Effector memory CD4-positive, alpha-beta T cell (primary cell): ENCODE results near the gene EDAR.

Experiments
- DNase-seq, 3 donors: peaks; one replicate each; pipeline ENCODE4 v3.0.0-alpha.2; 2020
- H3K27ac ChIP-seq: 2 replicates; pipeline ENCODE4 v1.7.0; 2013; ENCODE audit warnings: mild to moderate bottlenecking, low read length, moderate library complexity; ENCODE audit not compliant: insufficient read depth, poor library complexity, severe bottlenecking
- H3K27me3 ChIP-seq: replicated peaks from 2 replicates; pipeline ENCODE4 v1.7.0; 2013; ENCODE audit warnings: mild to moderate bottlenecking, low read length; ENCODE audit not compliant: insufficient read depth, control insufficient read depth, poor library complexity, severe bottlenecking
- H3K36me3 ChIP-seq: 2 replicates; pipeline ENCODE4 v1.7.0; 2013; ENCODE audit warnings: mild to moderate bottlenecking, low read length, moderate library complexity; ENCODE audit not compliant: control insufficient read depth, insufficient read depth
- H3K4me1 ChIP-seq: 2 replicates; pipeline ENCODE4 v1.7.0; 2013; ENCODE audit warnings: low read length, mild to moderate bottlenecking; ENCODE audit not compliant: control insufficient read depth, insufficient read depth, poor library complexity, severe bottlenecking
- H3K4me3 ChIP-seq: 2 replicates; pipeline ENCODE4 v1.7.0; 2013; ENCODE audit warnings: low read length, low read depth, mild to moderate bottlenecking; ENCODE audit not compliant: insufficient read depth, poor library complexity, severe bottlenecking
- H3K9me3 ChIP-seq: 2 replicates; pipeline ENCODE4 v1.7.0; 2013; ENCODE audit warnings: mild to moderate bottlenecking, low read length, moderate library complexity; ENCODE audit not compliant: control insufficient read depth

The EDAR gene

GRCh38 chr2:109005686-109006204 is 16.7 kb upstream of the EDAR start:
- DNase-seq = no peak
- Histone ChIP-seq H3K4me3 (no peak overlapping the region), H3K27me3 (no peaks in the 10 kb centered on the region), H3K36me3 (no peaks in the 10 kb centered on the region), H3K9me3 (no peaks in the 10 kb centered on the region), H3K27ac (no peak overlapping the region), H3K4me1 (no peaks in the 10 kb centered on the region)

- H3K9me3 ChIP-seq = no peaks in the 10 kb centered on the region
- no peaks in the 10 kb centered on the region for H3K27me3 ChIP-seq
- DNase-seq = no peak
- H3K36me3 ChIP-seq = no peaks in the 10 kb centered on the region
- no peaks in the 10 kb centered on the region for H3K4me1 ChIP-seq
- no peak overlapping the region for H3K27ac ChIP-seq
- H3K4me3 ChIP-seq = no peak overlapping the region
These were observed 12.2 kb upstream of the EDAR start for GRCh38 chr2:109001201-109001600.

DNA sequence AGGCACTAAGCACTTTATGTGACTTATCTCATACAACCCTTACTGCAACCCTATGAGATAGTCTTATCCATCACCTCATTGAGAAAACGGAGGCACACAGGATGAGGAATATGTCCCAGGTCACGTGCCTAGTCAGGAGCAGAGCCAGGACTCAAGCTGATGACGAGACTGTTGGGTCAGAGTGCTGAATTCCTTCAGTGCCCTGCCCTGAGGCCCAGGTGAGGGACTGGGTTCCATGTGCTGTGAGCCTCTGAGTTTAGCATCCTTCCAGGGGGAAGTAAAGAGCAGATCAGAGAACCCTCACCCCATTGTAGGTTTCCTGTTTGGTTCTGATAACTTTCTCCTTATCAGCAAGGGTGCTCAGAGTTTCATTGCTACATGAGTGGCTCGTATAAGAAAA is 11.7 kb upstream of the EDAR start:
- no peak overlapping the region for H3K27ac ChIP-seq
- no peaks in the 10 kb centered on the region for H3K9me3 ChIP-seq
- DNase-seq = no peak
- no peaks in the 10 kb centered on the region for H3K4me1 ChIP-seq
- H3K27me3 ChIP-seq = no peaks in the 10 kb centered on the region
- no peak overlapping the region for H3K4me3 ChIP-seq
- H3K36me3 ChIP-seq = no peaks in the 10 kb centered on the region

DNA sequence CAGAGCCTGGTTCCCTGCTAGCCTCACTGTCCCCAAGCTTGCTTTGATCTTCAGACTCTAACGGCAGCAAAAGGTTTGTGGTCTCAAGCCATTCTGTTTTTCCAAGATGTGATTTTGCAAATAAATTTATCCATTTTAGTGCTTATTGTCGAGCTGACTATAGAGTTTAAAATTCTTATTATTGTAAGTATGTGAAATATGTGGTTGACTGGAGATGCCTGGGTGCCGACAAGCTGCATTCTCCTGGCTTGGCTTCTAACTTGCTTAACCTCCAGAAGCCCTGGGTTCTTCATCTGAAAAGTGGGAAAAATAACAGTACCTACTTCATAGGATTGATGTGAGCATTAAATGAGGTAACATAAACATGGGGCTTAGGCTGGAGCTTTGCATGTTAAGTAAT is 9.9 kb upstream of the EDAR start:
- H3K4me3 ChIP-seq = no peak overlapping the region
- H3K27me3 ChIP-seq = no peaks in the 10 kb centered on the region

DNA sequence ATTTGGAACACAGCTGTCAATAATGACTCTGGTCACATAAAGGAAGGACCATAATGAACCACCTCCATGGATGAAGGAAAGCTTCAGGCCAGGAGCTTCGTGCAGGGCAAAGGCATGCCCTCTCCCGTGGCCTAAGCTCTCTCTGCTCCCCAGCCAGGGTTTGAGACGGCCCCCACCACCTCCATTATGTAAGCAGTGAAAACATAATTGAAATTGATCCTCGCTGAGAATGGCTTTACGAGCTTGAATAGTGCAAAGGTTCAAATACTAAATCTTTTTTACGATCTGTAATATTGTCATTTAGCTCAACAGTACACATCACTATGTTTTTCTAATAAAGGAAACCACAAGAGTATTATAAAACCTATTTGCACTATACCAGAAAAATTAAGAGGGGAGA is 5.2 kb upstream of the EDAR start:
- H3K4me1 ChIP-seq = no peaks in the 10 kb centered on the region
- H3K4me3 ChIP-seq = no peak overlapping the region
- no peaks in the 10 kb centered on the region for H3K9me3 ChIP-seq
- H3K36me3 ChIP-seq = no peaks in the 10 kb centered on the region
- no peak overlapping the region for H3K27ac ChIP-seq
- H3K27me3 ChIP-seq = no peaks in the 10 kb centered on the region
- no peak for DNase-seq

More for the DNA sequence above, 9.9 kb upstream of the EDAR start:
- H3K27ac ChIP-seq = no peak overlapping the region
- DNase-seq = no peak
- no peaks in the 10 kb centered on the region for H3K4me1 ChIP-seq
- no peaks in the 10 kb centered on the region for H3K36me3 ChIP-seq
- H3K9me3 ChIP-seq = no peaks in the 10 kb centered on the region

- Histone ChIP-seq H3K27me3 (no peaks in the 10 kb centered on the region), H3K9me3 (no peaks in the 10 kb centered on the region), H3K36me3 (no peaks in the 10 kb centered on the region), H3K4me3 (no peak overlapping the region), H3K27ac (no peak overlapping the region), H3K4me1 (no peaks in the 10 kb centered on the region)
- DNase-seq = no peak
These were observed 4.3 kb upstream of the EDAR start for GRCh38 chr2:108993095-108993937.

DNA sequence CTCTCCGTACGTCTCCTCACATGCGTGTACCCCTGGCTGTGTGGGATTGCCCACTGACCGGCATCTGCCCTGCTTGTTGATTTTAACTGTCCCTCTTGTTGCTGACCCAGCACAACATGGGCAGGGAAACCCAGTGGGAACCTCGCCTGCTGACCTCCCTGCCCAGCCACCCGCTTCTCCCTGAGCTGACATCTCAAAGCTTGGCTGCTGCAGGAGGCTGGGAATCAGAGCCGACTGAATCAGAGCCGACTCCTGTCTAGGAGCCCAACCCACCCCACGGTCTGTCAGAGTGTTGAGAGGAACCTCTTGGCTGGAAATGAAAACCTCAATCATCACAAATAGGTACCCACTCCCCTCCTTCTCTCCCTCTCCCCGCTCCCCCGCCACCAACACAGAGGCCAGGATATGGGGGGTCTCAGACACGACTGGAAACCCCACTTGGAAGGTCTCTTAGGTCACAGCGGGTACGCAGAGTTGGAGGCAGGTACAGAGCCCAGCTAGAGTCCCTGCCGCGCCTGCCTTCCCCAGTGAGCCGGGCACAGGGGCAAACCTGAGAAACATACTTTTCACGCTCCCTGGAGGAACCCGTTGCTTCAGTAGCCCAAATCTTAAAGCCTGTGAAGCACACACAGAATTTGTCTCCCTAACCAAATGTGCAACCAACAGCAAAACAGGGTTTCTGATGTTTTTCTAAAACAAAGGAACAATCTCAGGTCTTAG is 784 bp downstream of the EDAR start:
- Histone ChIP-seq H3K27me3 (no peaks in the 10 kb centered on the region), H3K27ac (peak overlapping the region; percentile 22), H3K4me3 (peak overlapping the region; percentile 36), H3K4me1 (peaks cover 7% of the 10 kb centered on the region), H3K9me3 (no peaks in the 10 kb centered on the region), H3K36me3 (no peaks in the 10 kb centered on the region)
- DNase-seq = no peak

- H3K36me3 ChIP-seq = no peaks in the 10 kb centered on the region
- H3K4me3 ChIP-seq = no peak overlapping the region
- H3K27ac ChIP-seq = no peak overlapping the region
- DNase-seq = no peak
- H3K4me1 ChIP-seq = peaks cover 7% of the 10 kb centered on the region
- H3K27me3 ChIP-seq = no peaks in the 10 kb centered on the region
- H3K9me3 ChIP-seq = no peaks in the 10 kb centered on the region
These were observed 2.0 kb downstream of the EDAR start for GRCh38 chr2:108986916-108987510.

DNA sequence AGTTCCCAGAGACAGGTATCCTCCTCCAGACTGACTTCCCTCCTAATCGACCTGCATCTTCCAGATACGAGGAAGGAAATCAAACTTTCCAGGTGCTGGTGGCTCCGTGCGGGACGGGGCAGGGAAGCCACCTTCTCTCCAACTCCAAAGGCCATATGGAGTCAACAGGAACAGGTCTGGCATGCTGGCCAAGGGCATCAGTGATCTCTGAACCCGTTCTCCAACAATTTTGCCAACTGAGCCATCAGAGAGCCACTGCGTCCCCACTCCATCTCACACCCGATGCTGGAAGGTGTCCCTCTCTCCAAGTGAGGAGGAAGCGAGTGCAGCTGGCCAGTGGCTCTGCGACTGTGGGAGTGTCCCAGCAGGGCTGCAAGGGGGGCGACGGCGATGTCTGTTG is 5.4 kb downstream of the EDAR start:
- H3K4me3 ChIP-seq = no peak overlapping the region
- DNase-seq = no peak
- no peaks in the 10 kb centered on the region for H3K9me3 ChIP-seq
- no peaks in the 10 kb centered on the region for H3K36me3 ChIP-seq
- H3K4me1 ChIP-seq = peaks cover 7% of the 10 kb centered on the region
- H3K27me3 ChIP-seq = no peaks in the 10 kb centered on the region
- H3K27ac ChIP-seq = no peak overlapping the region

DNA sequence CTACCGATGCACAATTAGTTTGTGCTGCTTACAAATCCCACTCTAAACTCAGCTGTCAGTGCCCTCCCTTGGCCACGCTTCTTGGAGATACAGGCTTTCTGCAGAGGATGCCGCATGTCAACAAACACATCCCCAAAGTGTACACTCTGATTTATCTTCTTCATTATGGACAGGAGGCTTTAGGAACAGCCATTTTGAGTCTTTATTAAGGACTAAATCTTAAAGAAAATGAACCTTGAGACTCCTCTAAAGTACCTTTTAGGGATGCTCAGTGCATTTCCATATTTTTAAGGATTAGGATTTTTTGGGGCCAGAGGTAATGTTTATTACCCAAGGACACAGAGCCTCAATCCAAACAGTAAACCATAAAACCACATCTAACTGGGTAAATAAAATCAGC is 6.0 kb downstream of the EDAR start:
- no peak overlapping the region for H3K27ac ChIP-seq
- no peaks in the 10 kb centered on the region for H3K27me3 ChIP-seq
- no peak for DNase-seq
- no peak overlapping the region for H3K4me3 ChIP-seq
- no peaks in the 10 kb centered on the region for H3K36me3 ChIP-seq
- H3K9me3 ChIP-seq = no peaks in the 10 kb centered on the region
- H3K4me1 ChIP-seq = peaks cover 5% of the 10 kb centered on the region
